OCI-LY1 (cell line): ENCODE data around the gene SLC23A2.

ENCODE experiments used
- EZH2 ChIP-seq: fragments of 200-600 bp; sonication (generic), shearing (Covaris generic); IDR thresholded peaks from 2 replicates; pipeline ENCODE4 v1.8.0; 2017; ENCODE audit warnings: borderline replicate concordance, mixed run types, mild to moderate bottlenecking, antibody characterized with exemption, low read length, moderate library complexity, mixed read lengths
- TF ChIP-seq, protein P1 (sequence below): fragments of 200-600 bp; sonication (generic), shearing (Covaris generic); IDR thresholded peaks from 2 replicates; pipeline ENCODE4 v1.5.1; 2017; ENCODE audit warnings: mild to moderate bottlenecking, antibody characterized with exemption, low read length, moderate library complexity, mixed read lengths

DNA sequence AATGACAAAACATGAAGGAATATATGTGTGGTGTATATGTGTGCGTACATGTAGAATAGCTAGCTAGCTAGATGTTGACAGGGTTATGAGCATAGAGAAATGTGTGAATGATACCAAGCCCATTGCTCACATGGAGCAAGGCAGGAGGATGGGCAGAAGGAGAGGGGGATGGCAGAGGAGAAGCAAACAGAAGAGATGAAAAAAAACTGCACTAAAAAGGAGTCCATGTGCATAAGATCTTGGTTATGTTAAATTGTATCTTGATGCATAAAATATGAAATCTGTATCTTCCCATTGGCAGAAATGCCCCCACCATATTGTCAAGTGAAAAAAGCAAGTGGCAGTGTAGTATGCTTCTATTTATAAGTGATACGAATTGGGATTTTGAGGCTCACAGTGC lies 154.5 kb downstream of the SLC23A2 start:
- TF ChIP-seq, protein P1, sequence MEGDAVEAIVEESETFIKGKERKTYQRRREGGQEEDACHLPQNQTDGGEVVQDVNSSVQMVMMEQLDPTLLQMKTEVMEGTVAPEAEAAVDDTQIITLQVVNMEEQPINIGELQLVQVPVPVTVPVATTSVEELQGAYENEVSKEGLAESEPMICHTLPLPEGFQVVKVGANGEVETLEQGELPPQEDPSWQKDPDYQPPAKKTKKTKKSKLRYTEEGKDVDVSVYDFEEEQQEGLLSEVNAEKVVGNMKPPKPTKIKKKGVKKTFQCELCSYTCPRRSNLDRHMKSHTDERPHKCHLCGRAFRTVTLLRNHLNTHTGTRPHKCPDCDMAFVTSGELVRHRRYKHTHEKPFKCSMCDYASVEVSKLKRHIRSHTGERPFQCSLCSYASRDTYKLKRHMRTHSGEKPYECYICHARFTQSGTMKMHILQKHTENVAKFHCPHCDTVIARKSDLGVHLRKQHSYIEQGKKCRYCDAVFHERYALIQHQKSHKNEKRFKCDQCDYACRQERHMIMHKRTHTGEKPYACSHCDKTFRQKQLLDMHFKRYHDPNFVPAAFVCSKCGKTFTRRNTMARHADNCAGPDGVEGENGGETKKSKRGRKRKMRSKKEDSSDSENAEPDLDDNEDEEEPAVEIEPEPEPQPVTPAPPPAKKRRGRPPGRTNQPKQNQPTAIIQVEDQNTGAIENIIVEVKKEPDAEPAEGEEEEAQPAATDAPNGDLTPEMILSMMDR: no peak
- TF ChIP-seq EZH2: no peak
